NCI-H187 (cell line): ENCODE data around the gene HAPSTR1.

Experiments used
- DNase-seq, 2 experiments: peaks; one replicate each; lab custom pipeline; 2025; lab: John Stamatoyannopoulos, UW

Gene HAPSTR1

DNA sequence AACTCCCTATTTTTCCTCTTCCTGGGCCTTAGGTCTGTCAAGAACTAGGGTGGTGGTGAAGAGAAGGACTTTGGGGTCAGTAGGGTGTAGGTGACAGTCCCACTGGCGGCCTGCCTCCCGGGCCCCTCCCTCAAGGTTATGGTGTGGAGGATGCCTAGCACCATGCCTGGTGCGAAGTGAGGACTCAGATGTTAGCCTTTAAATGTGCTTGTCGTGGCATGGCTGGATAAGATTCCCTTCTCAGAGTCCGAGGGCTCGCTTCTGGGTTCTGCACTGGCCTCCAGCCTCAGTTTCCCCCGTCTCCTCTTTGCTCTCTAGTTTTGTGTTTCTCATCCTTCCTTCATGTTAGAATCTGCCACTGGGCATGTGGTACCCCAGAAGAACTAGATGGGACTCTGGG, 32.0 kb downstream of the HAPSTR1 start:
- no peak for DNase-seq

- no peak for DNase-seq
Observed at GRCh38 chr16:9123871-9124270, 32.4 kb downstream of the HAPSTR1 start.

GRCh38 chr16:9124444-9124843, 33.0 kb downstream of the HAPSTR1 start:
- DNase-seq = no peak

DNA sequence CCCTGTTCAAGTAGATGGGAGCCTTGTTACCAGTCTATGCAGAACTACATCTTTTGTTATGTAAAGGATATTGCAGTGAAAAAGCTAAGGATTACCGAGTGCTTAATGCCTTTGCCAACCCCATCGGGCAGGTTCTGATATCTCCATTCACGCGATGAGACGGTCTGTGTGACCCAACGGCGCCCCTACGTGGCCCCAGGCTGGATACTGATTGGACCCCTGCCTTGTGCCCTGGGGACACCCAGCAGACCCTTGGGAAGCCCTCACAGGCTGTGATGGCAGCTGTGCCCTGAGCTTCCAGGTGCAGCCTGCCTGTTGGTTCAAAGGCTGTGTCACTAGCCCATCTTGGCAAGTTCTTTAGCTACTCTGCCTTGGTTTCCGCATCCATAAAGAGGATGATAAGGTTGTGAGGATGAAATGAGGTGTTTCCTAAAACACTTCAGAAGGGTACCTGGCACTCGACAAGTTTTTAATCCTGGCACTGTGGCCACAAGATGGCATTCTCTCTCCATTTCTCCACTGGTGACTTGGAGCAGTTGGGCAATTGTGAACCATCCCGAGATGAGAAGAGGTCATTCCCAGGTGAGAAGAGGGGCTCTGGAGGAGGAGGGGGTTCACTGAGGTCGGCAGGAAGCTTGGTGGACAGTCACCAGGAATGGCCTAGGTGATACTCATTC, 33.6 kb downstream of the HAPSTR1 start:
- DNase-seq = no peak

DNA sequence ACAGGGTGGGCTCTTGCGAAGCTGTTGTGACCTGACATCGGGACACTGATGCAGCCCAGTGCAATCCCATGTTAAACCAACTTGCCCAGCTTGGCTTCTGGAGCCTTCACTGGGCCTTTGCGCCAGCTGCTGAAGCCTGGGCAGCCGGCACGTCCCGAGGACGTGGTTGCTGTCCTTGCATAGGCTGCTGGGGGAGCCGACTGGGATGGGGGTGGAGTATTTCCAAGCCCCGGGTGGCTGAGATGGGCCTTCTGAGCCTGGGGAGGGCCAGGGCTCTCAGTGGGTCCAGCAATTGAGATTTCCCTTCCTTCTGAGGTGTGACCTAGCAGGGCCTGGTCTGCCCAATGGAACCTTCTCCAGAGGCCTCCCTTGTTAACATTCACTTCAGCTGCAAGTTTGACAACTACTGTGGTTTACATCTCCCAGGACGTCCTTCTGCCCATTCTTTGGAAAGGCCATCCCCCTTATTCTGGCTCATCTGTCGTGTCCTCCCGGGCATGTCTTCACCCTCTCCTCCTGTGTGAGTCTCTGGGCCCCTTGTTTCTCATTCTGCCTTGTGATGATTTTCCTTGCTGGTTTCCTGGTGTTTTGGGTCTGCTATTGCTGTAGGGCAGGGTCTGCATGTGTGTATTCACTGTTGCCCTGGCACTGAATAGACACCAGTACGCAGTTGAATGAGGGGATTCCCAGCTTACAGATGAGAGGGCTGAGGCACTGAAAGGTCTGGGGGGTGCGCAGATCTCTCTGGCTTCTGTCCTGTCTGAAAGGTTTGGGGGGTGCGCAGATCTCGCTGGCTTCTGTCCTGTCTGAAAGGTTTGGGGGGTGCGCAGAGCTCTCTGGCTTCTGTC, 34.4 kb downstream of the HAPSTR1 start:
- DNase-seq = no peak

DNA sequence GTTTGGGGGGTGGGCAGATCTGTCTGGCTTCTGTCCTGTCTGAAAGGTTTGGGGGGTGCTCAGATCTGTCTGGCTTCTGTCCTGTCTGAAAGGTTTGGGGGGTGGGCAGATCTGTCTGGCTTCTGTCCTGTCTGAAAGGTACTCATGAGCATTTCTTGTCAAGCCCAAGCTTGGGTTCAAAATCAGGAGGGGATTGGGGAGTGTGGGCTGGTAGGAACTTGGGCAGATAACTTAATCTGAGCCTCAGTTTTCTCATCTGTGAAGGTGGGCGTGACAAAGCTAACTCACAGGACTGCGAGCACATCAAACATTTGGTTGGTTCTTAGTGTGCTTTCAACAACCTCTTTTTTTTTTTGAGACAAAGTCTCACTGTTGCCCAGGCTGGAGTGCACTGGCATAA, 35.2 kb downstream of the HAPSTR1 start:
- no peak for DNase-seq

- no peak for DNase-seq
Observed at GRCh38 chr16:9128346-9129342, 37.2 kb downstream of the HAPSTR1 start.

- no peak for DNase-seq
Observed at GRCh38 chr16:9134306-9134705, 42.9 kb downstream of the HAPSTR1 start.

DNA sequence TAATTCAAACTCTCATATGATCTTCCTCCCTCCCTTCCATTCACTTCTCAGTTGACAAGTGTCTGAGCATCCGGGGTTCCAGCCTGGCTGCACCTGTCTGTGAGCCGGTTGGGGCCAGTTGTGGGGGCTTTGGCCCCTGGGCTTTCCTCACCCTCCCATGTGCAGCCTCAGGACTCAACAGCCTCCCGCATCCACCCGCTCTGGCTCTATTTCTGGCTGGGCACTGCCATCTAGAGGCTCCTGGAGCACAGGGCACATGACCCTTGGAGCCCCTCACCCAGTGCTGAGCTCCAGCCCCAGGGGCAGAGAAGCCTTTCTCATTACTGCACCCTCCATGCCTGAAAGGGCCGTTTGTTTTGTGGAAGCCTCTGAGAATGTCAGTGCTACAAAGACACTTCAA, 43.3 kb downstream of the HAPSTR1 start:
- no peak for DNase-seq

DNA sequence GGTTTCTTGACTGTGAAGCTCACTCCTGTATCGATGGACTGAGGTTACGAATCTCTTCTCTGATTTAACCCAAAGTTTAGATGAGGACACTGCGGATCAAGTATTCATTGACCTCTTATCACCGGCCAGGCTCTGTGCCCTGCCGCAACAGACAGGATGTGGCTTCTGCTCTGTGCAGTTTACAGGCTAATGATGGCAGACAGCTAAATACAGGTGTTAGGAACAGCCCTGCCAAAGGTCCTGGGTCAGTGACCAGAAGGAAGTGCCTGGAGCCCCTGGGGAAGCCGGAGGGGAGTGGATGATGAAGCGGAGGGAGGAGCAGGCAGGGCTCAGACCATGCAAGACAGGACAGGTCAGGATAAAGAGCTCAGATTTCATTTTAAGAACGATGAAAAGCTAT, 44.4 kb downstream of the HAPSTR1 start:
- no peak for DNase-seq

GRCh38 chr16:9136596-9136995, 45.2 kb downstream of the HAPSTR1 start:
- no peak for DNase-seq

DNA sequence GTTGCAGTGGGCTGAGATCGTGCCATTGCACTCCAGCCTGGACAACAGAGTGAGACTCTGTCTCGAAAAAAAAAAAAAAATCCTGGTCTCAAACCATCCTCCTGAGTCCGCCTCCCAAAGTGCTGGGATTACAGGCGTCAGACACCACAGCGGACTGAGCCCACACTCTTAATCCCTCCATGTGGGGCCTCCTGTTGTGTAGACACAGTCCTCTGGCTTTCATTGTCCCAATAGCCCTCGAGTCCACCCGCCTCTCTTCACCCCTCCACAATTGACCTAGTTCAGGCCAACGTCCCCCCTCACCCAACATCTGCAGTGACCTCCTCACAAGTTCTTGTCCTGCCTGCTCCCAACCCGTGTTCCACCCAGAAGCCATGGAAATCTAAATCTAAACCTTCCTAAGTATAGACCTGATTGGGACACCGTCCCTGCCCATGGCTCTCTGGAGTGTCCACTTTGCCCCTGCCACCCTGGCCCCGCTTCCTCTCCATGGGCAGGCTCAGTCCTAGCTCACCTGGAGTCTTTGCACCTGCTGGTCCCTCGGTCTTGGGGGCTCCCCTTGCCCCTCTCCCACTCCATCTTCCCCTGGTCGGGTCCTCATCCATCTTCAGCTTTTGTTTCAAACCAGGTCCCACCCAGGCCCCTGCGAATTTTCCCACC, 46.7 kb downstream of the HAPSTR1 start:
- DNase-seq = no peak

DNA sequence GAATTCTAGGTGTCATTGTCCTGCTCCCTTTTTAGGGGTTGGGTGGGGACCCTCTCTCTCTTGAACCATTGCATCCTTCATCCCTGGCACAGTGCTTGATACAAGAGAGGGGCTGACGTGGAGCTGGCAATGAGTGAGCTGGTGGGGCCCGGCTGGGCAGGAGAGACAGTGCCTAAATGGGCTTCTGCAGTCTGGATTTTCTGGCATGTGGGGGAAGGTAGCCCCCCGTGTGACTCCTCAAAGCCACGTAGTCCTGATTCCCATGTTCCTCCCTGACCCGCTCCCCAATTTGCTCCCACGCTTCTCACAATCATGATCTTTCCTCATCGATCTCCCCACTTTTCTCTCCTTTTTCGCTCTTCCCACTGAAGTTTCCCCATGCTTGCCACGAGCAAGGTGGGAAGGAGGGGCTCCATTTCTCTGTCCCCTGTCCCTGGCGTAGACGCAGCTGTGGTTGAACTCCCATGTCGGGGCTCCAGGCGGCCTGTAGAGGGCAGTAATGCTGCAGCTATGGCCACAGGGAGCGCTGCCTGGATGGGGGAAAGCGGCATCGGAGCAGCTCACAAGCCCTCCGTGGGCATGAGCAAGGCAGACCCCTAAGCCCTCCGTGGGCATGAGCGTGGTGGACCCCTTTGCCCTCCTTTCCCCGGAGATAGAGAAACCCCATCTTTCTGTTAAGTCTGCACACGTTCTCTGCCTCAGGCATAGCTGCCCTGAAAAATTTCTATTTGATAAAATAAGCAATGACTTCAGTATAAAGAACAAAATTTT, 47.5 kb downstream of the HAPSTR1 start:
- DNase-seq = peak in 1 of 2 experiments; percentile 35

DNA sequence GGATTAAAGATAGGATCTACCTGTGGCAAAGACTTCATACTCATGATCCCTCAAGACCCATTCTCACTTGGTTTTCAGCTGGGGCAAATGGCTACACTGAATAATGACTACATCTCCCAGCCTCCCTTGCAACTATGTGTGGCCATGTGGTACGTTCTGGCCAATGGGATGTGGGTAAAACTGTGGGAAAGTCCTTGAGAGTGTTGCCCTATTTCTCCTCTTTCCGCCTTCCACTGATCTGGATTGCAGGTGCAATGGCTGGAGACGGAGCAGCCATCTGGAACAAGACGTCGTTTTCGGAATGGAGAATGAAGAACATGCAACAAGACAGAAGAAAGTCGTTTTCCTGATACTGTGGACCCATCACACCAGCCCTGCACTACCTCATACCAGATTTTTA, 48.5 kb downstream of the HAPSTR1 start:
- no peak for DNase-seq
